ENCODE measurements around the gene NOL8.

Gene NOL8

DNA sequence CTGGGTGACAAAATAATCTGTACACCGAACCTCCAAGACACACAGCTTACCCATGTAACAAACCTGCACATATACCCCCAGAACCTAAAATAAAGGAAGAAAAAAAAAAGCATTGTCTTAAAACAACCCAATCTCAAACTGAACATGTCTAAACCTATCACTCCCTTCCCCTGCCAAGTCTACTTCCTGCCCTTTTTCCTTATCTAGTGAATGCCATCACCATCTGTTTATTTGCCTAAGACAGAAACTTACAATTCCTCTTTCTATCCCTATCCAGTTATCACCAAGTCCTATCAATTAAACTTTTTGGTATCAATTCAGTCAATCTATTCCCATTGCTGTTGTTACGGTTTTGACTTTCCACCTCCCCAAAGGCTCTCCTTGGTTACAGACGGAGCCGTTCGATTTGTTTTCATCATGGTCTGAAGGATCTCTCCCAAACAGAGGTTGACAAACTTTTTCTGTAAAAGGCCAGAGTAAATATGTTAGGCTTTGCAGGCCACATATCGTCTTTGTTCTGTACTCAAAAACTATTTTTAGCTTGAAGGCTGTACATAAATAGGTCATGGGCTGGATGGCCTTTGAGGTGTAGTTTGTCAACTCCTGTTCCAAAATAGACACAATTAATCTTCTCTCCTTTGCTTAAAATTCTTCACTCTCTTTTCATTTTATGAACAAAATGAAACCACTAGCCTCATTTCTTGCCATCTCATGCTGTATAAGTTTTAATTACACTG lies 12.1 kb downstream of the NOL8 start:
- DNase-seq (ENCODE audit: low read depth in 2 of 2): no peak

GRCh38 chr9:92310562-92310961 lies 14.6 kb downstream of the NOL8 start:
- DNase-seq (ENCODE audit: low read depth in 2 of 2): no peak

GRCh38 chr9:92308893-92309292 lies 16.3 kb downstream of the NOL8 start:
- DNase-seq (ENCODE audit: low read depth in 2 of 2): no peak

GRCh38 chr9:92300936-92301335 lies 24.2 kb downstream of the NOL8 start:
- DNase-seq (ENCODE audit: low read depth in 2 of 2): no peak

DNA sequence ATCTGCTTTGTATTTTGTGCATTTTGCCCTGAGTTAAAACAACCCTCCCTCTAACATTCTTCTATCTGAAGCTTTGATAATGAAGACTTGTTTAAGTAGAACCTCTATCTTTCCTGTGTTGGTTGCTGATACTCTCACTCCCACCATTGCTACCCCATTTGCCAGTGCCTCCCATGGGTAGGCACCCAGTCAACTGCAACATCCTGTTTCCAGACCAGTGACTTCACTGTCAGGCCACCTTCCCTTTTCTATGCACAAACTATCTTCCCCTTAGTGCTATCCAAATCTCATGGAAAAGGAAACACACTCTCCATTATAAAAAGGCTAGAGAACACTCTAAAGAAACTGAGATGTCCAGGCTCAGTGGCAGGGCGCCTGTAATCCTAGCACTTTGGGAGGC lies 26.0 kb downstream of the NOL8 start:
- DNase-seq (ENCODE audit: low read depth in 2 of 2): no peak

- DNase-seq (ENCODE audit: low read depth in 2 of 2): no peak
Measured at GRCh38 chr9:92298036-92298435, 27.1 kb downstream of the NOL8 start.

- no peak for DNase-seq (ENCODE audit: low read depth in 2 of 2)
Measured at GRCh38 chr9:92297611-92298010, 27.5 kb downstream of the NOL8 start.

GRCh38 chr9:92295827-92296258 lies 29.3 kb downstream of the NOL8 start:
- no peak for DNase-seq (ENCODE audit: low read depth in 2 of 2)

GRCh38 chr9:92295240-92295790 lies 29.8 kb downstream of the NOL8 start:
- no peak for DNase-seq (ENCODE audit: low read depth in 2 of 2)

DNA sequence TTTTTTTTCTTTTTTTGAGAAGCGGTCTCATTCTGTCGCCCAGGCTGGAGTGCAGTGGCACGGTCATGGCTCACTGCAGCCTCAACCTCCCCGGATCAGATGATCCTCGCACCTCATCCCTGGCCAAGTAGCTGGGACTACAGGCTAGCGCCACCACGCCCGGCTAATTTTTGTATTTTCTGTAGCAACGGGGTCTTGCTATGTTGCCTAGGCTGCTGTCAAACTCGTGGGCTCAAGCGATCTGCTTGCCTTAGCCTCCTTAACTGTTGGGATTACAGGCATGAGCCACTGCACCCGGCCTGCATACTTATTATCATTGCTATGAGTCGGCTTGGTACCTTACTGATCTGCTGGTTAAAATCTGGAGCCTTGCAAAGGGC lies 30.9 kb downstream of the NOL8 start:
- no peak for DNase-seq (ENCODE audit: low read depth in 2 of 2)

GRCh38 chr9:92293452-92294296 lies 31.5 kb downstream of the NOL8 start, which contains the start of gene IARS1:
IARS1 (minus strand) TSS chr9:92293697; CDS start chr9:92289419, 4,278 bp downstream.
- DNase-seq (ENCODE audit: low read depth in 2 of 2): peak; percentile 100

- DNase-seq (ENCODE audit: low read depth in 2 of 2): no peak
Measured at GRCh38 chr9:92293075-92293354, 32.1 kb downstream of the NOL8 start.

- no peak for DNase-seq (ENCODE audit: low read depth in 2 of 2)
Measured at GRCh38 chr9:92292338-92293074, 32.6 kb downstream of the NOL8 start.

GRCh38 chr9:92291577-92291976 lies 33.6 kb downstream of the NOL8 start:
- no peak for DNase-seq (ENCODE audit: low read depth in 2 of 2)

DNA sequence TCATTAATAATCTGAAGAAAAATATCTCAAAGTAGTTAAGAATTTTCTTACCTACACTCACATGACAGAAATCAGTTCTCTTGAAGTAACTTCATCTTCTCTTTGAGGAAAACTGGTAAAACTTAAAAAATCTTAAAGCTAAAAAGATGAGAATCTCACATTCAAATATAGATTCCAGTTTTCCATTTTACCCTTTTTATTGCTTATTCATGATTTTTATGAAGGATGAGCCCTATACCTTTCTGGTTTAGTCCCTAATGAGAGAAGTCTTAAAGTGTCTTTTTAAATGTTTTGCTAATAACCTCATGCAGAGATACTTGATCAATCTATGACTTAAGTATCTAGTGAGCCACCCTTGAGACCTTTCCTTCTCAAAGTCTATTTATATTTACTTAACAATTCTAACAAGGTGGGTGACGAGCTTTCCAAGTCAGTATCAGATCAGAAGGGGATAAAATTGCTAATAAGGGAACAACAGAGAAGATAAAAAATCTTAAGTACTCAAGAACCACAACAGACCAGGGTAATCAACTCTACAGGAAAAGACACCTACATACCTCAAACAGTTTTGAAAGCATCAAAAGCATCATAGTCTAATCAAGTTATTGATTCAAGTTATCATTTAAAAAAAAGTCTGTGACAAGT lies 34.2 kb downstream of the NOL8 start:
- DNase-seq (ENCODE audit: low read depth in 2 of 2): no peak

- DNase-seq (ENCODE audit: low read depth in 2 of 2): no peak
Measured at GRCh38 chr9:92289708-92290390, 35.3 kb downstream of the NOL8 start.

DNA sequence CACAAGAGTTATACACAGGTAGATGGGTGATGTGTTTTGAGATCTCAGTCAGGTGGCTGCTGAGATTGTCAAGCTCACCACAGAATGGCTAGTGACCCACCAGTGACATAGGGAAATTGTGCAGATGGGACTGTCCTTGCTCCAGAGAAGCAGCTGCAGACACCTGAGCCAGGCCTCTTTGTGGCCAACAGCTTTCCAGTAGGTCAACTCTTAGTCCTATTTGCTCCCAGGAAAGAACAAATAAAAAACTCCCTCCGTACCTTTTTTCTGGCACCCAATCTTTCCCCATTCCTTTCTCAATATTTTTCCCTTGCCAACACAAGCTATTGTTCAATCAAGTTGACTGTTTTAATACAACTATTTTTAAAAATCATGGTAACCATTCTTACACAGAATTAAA lies 45.8 kb downstream of the NOL8 start:
- no peak for DNase-seq (ENCODE audit: low read depth in 2 of 2)

DNA sequence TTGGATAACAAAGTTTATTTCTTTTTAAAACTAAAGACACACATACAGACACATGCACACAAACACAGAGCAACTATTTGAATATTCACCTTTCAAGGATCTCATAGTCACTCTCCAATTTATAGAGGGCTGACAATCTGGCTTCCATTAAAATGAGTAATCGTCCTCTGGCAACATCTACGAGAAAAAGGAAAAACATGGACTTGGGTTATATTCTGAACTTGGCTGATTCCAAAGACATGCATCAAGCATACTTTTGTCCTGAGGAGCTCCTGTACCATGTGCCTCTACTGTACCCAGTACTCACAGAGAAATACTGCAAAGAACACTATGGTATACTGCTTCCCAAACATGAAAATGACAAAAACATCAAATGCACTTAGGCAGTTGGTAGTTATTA lies 47.0 kb downstream of the NOL8 start:
- DNase-seq (ENCODE audit: low read depth in 2 of 2): no peak

GRCh38 chr9:92276331-92277032 lies 48.7 kb downstream of the NOL8 start:
- DNase-seq (ENCODE audit: low read depth in 2 of 2): no peak

DNA sequence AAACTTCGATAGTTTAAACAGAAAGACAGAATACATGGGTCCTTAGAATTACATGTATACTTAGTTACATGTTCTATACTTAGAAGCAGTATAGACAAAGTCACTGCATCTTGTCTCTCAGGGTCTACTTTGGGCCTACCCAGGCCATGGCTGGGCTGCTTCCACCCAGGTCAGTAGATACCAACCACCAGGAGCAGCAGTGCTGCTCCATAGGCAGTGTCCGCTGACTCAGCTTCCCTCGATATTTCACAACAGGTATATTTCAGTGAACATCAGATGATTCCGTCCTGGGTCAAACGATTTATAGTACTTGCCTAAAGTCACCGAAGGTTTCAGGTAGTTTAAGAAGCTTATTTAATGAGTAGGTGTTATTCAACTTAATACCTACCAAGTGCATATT lies 49.6 kb downstream of the NOL8 start:
- DNase-seq (ENCODE audit: low read depth in 2 of 2): no peak

DNA sequence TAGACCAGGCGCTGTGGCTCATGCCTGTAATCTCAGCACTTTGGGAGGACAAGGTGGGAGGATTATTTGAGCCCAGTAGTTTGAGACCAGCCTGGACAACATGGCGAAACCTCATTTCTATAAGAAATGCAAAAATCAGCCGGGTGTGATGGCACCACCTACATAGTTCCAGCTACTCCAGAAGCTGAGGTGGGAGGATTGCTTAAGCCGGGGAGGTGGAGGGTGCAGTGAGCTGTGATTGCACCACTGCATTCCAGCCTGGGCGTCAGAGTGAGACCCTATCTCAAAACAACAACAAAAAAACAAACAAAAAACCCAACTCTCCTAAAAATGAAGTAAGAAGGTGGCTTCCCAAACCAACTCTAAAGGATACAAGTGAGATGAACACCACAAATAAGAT lies 54.6 kb downstream of the NOL8 start:
- DNase-seq (ENCODE audit: low read depth in 2 of 2): no peak

Data from stimulated activated CD4-positive, alpha-beta T cell treated with anti-CD3 and anti-CD28 coated beads, Interleukin-12 subunit alpha, Interleukin-12 subunit beta, amount 100 ng/mL, for 24 hours (primary cell).